CMK (cell line): ENCODE results near the gene BRI3.

Source experiments
- DNase-seq: peaks from one replicate; pipeline ENCODE4 v3.0.0-alpha.2; 2010; ENCODE audit warnings: low read depth

Gene BRI3

GRCh38 chr7:98252425-98253054 is 28.9 kb upstream of the BRI3 start:
- DNase-seq: no peak

- no peak for DNase-seq
Observed at GRCh38 chr7:98254516-98254915, 27.0 kb upstream of the BRI3 start.

- DNase-seq: no peak
Observed at GRCh38 chr7:98254951-98255610, 26.4 kb upstream of the BRI3 start.

GRCh38 chr7:98256431-98256830 is 25.1 kb upstream of the BRI3 start:
- no peak for DNase-seq

- DNase-seq: no peak
Observed at GRCh38 chr7:98257701-98258100, 23.8 kb upstream of the BRI3 start.

GRCh38 chr7:98265841-98266271 is 15.6 kb upstream of the BRI3 start:
- no peak for DNase-seq

GRCh38 chr7:98266840-98267239 is 14.6 kb upstream of the BRI3 start:
- DNase-seq: no peak

GRCh38 chr7:98267303-98267702 is 14.2 kb upstream of the BRI3 start:
- no peak for DNase-seq

GRCh38 chr7:98276241-98276761 is 5.2 kb upstream of the BRI3 start:
- DNase-seq: no peak

GRCh38 chr7:98278408-98278807 is 3.1 kb upstream of the BRI3 start:
- no peak for DNase-seq

- no peak for DNase-seq
Observed at GRCh38 chr7:98278936-98279335, 2.5 kb upstream of the BRI3 start.

- DNase-seq: no peak
Observed at GRCh38 chr7:98280296-98280695, 1.2 kb upstream of the BRI3 start.

- no peak for DNase-seq
Observed at GRCh38 chr7:98281757-98282606, 496 bp downstream of the BRI3 start.

GRCh38 chr7:98282703-98283102 is 1.2 kb downstream of the BRI3 start:
- no peak for DNase-seq

GRCh38 chr7:98283127-98283886 is 1.8 kb downstream of the BRI3 start:
- DNase-seq: no peak

GRCh38 chr7:98283887-98284222 is 2.4 kb downstream of the BRI3 start:
- DNase-seq: no peak

- no peak for DNase-seq
Observed at GRCh38 chr7:98284335-98285036, 3.0 kb downstream of the BRI3 start.

- DNase-seq: no peak
Observed at GRCh38 chr7:98285157-98286092, 3.9 kb downstream of the BRI3 start.

GRCh38 chr7:98286093-98286539 is 4.6 kb downstream of the BRI3 start:
- DNase-seq: no peak
